Esophagus squamous epithelium (tissue), 5 donors: ENCODE measurements around the gene CCR2. TPM values are rescaled to one million over a fixed set of nuclear protein-coding genes. Genes with fewer than 3 reads are reported as not detected.
"Not testable (repeated sequence)": the region's sequence is repeated elsewhere in the genome, so short reads cannot be mapped to it uniquely, and the experiment has no call there.

ENCODE experiments used
- DNase-seq: peaks from one replicate; lab custom pipeline; 2025; lab: John Stamatoyannopoulos, UW
- H3K27ac ChIP-seq, 4 donors: fragments of 200-600 bp; sonication (generic); one replicate each; pipeline ENCODE4 v1.5.1; 2016 to 2019; ENCODE audit warnings: mild to moderate bottlenecking in 1 of 4
- H3K27me3 ChIP-seq, 4 donors: fragments of 200-600 bp; sonication (generic); 1 replicate in 3 of 4; 2 replicates in 1 of 4; pipeline versions ENCODE4 v1.5.1 to v1.6.0; 2017 to 2021; ENCODE audit warnings: antibody characterized with exemption in 1 of 4
- H3K36me3 ChIP-seq, 3 donors: fragments of 200-600 bp; sonication (generic); one replicate each; pipeline ENCODE4 v1.5.1; 2016 to 2019
- H3K4me1 ChIP-seq, 3 donors: fragments of 200-600 bp; sonication (generic); one replicate each; pipeline ENCODE4 v1.5.1; 2017 to 2019
- H3K4me3 ChIP-seq, 4 donors: fragments of 200-600 bp; sonication (generic); 1 replicate in 3 of 4; 2 replicates in 1 of 4; pipeline ENCODE4 v1.5.1; 2016 to 2019; ENCODE audit warnings: mild to moderate bottlenecking in 2 of 4, moderate library complexity in 1 of 4
- H3K9me3 ChIP-seq, 3 donors: fragments of 200-600 bp; sonication (generic); one replicate each; pipeline ENCODE4 v1.5.1; 2016 to 2019
- CTCF ChIP-seq, 6 experiments: fragments of 450-650 bp in 4 of 6; fragments of 200-600 bp in 2 of 6; sonication (generic) in 2 of 6; IDR thresholded peaks; one replicate each; pipeline ENCODE4 v1.5.1; 2016 to 2019; ENCODE audit warnings: antibody characterized with exemption in 6 of 6, mild to moderate bottlenecking in 4 of 6, moderate library complexity in 4 of 6
- POLR2A ChIP-seq, 4 donors: fragments of 450-650 bp; IDR thresholded peaks; one replicate each; pipeline ENCODE4 v1.6.1; 2017; ENCODE audit warnings: antibody characterized with exemption in 4 of 4, mild to moderate bottlenecking in 4 of 4, moderate library complexity in 3 of 4
- WGBS, 2 donors: methylation state at CpG; one replicate each; pipeline ENCODE4 v1.1.5; 2018; 5-methylcytosine and 5-hydroxymethylcytosine counted together
- intact Hi-C: fragments of 100-400 bp; cut with DNase I; formaldehyde crosslinking; loops from one replicate; pipeline ENCODE4 v1.15.0; 2022
- total RNA-seq, 4 donors: library from RNA; depleted of rRNA; stranded (reverse); fragments of >200 nt; gene quantifications; one replicate each; pipeline ENCODE4 v1.1.0, GENCODE V29; 2016
- donor health status: DM: yes; HTN: yes; CAD: no.

CCR2 gene
- total RNA-seq, 4 donors from 2014 or later = 0.40 to 6.0 (median 1.9) TPM

GRCh38 chr3:46318207-46318927, 35.5 kb upstream of the CCR2 start:
- Histone ChIP-seq H3K4me3 (no peak overlapping the region), H3K27me3 (peaks cover 0 to 9% (median 0%) of the 10 kb centered on the region in 4 donors), H3K36me3 (no peaks in the 10 kb centered on the region), H3K27ac (no peak overlapping the region), H3K4me1 (no peaks in the 10 kb centered on the region), H3K9me3 (no peaks in the 10 kb centered on the region)
- intact Hi-C loops = no loop called here
- TF ChIP-seq CTCF (IDR thresholded peaks at IDR 0.05) (no peak), POLR2A (IDR thresholded peaks at IDR 0.05) (no peak)
- 69 to 89% methylated on average over 3 of the region's 3 CpGs for whole genome bisulfite sequencing, 2 donors
- no peak for DNase-seq

GRCh38 chr3:46321461-46322104, 32.3 kb upstream of the CCR2 start:
- DNase-seq = no peak
- 33 to 90% methylated on average over 1 of the region's 1 CpG for WGBS, 2 donors
- Histone ChIP-seq H3K36me3 (no peaks in the 10 kb centered on the region), H3K9me3 (no peaks in the 10 kb centered on the region), H3K4me1 (no peaks in the 10 kb centered on the region), H3K27ac (no peak overlapping the region), H3K4me3 (no peak overlapping the region), H3K27me3 (peaks cover 0 to 9% (median 0%) of the 10 kb centered on the region in 4 donors)
- TF ChIP-seq POLR2A (IDR thresholded peaks at IDR 0.05) (no peak), CTCF (IDR thresholded peaks at IDR 0.05) (no peak)
- intact Hi-C loops = no loop called here

GRCh38 chr3:46324036-46324435, 29.9 kb upstream of the CCR2 start:
- Histone ChIP-seq H3K36me3 (no peaks in the 10 kb centered on the region), H3K4me3 (no peak overlapping the region), H3K27me3 (peaks cover 0 to 9% (median 0%) of the 10 kb centered on the region in 4 donors), H3K4me1 (no peaks in the 10 kb centered on the region), H3K27ac (no peak overlapping the region), H3K9me3 (no peaks in the 10 kb centered on the region)
- WGBS, 2 donors = 65 to 67% methylated on average over 2 of the region's 2 CpGs
- intact Hi-C loops = no loop called here
- TF ChIP-seq POLR2A (IDR thresholded peaks at IDR 0.05) = no peak
- TF ChIP-seq CTCF (IDR thresholded peaks at IDR 0.05) = no peak
- no peak for DNase-seq

GRCh38 chr3:46325645-46326300, 28.1 kb upstream of the CCR2 start:
- no peaks in the 10 kb centered on the region for H3K9me3 ChIP-seq
- no peak for DNase-seq
- H3K27me3 ChIP-seq = peaks cover 0 to 9% (median 0%) of the 10 kb centered on the region in 4 donors
- no peaks in the 10 kb centered on the region for H3K36me3 ChIP-seq
- H3K4me1 ChIP-seq = no peaks in the 10 kb centered on the region
- no peak overlapping the region for H3K27ac ChIP-seq
- intact Hi-C loops = no loop called here
- H3K4me3 ChIP-seq = no peak overlapping the region
- 45 to 57% methylated on average over 1 of the region's 1 CpG for WGBS, 2 donors
- TF ChIP-seq CTCF (IDR thresholded peaks at IDR 0.05) (no peak), POLR2A (IDR thresholded peaks at IDR 0.05) (no peak)

GRCh38 chr3:46330676-46331075, 23.2 kb upstream of the CCR2 start:
- 83 to 100% methylated on average over 1 to 3 of the region's 3 CpGs for WGBS, 2 donors
- H3K27me3 ChIP-seq, H3K4me1 ChIP-seq, H3K9me3 ChIP-seq, DNase-seq, H3K4me3 ChIP-seq, H3K27ac ChIP-seq, intact Hi-C loops, H3K36me3 ChIP-seq: not testable (repeated sequence)
